ENCODE data around the gene PRKAA2. TPM values are rescaled to one million over a fixed set of nuclear protein-coding genes. Genes with fewer than 3 reads are reported as not detected.

The PRKAA2 gene
- total and polyA plus RNA-seq, 2 of the 13 experiments (the other 11 are each of a cell fraction or from before 2014, with no cell fraction given) = 6.0 to 7.5 TPM

DNA sequence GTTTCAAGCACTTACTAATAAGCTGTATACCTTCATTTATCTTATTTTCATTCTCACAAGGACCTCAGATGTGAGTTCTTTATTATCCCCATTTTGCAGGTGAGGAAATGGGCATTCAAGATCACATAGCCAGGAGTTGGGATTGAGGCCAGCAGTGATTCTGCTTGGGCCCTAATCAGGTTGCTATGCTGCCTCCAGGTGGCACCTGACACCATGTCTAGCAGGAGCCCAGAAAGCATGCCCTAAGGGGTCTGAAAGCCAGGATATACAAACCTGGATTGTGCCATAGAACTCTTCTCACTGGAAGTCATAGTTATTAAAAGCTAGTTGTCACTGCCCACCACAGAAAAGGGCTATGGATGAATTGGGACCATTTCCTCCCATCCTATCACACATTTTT lies 113.0 kb downstream of the PRKAA2 start (continued):
- TF ChIP-seq, protein P1, sequence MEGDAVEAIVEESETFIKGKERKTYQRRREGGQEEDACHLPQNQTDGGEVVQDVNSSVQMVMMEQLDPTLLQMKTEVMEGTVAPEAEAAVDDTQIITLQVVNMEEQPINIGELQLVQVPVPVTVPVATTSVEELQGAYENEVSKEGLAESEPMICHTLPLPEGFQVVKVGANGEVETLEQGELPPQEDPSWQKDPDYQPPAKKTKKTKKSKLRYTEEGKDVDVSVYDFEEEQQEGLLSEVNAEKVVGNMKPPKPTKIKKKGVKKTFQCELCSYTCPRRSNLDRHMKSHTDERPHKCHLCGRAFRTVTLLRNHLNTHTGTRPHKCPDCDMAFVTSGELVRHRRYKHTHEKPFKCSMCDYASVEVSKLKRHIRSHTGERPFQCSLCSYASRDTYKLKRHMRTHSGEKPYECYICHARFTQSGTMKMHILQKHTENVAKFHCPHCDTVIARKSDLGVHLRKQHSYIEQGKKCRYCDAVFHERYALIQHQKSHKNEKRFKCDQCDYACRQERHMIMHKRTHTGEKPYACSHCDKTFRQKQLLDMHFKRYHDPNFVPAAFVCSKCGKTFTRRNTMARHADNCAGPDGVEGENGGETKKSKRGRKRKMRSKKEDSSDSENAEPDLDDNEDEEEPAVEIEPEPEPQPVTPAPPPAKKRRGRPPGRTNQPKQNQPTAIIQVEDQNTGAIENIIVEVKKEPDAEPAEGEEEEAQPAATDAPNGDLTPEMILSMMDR (CRISPR knock-in tag; IDR thresholded peaks at IDR 0.05) = peak; percentile 79
- no peak for TF ChIP-seq ZNF292 (CRISPR knock-in tag; IDR thresholded peaks at IDR 0.05; ENCODE audit: borderline replicate concordance, low read depth)

DNA sequence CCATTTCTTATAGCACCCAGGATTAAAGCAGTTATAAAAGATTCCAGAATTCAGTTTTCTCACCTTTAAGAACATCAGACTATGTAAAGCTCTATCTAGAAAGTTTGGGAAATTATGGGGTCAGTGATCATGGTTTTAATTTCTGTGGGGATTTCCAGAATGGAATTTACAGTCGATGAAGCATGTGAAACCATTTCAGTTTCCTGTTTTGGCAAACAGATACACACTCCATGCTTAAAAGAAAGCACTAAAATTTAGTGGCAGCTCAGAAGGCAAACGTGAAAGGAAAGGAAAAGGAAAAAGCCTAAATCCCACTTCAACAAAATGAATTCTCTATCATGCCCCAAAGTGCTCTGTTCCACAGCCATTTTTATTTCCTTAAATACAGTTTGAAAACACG lies 113.7 kb downstream of the PRKAA2 start:
- no peaks in the 10 kb centered on the region for H3K9me3 ChIP-seq (ENCODE audit: low read length)
- no peaks in the 10 kb centered on the region for H3K27me3 ChIP-seq (ENCODE audit: control insufficient read depth in 1 of 2, insufficient read depth in 2 of 2, low read length in 2 of 2)
- no peak overlapping the region for H3K27ac ChIP-seq (ENCODE audit: extremely low read length, insufficient read depth, low read length)
- no peaks in the 10 kb centered on the region for H3K79me2 ChIP-seq (ENCODE audit: insufficient read depth, low read length)
- peaks cover 20% of the 10 kb centered on the region for H3K4me1 ChIP-seq (ENCODE audit: insufficient read depth, low read length)
- ChIA-PET POLR2A (no interaction called here), CTCF (ENCODE audit: low intra/inter-chr PET ratio, low total read pairs) (interaction anchor here (0.9 to 1.3 kb wide), 2 partner anchors 45 to 62 kb away, joined by 3 to 5 read pairs; no protein-coding TSS in a partner anchor)
- no TSS peak for BruUV-seq (replicated peaks)
- ATAC-seq (no peak), FAIRE-seq (no peak), DNase-seq (ENCODE audit: low spot score) (no peak)
- H4K20me1 ChIP-seq (ENCODE audit: insufficient read depth, low read length) = no peaks in the 10 kb centered on the region
- intact Hi-C loops (cut with micrococcal nuclease; ENCODE audit: unreplicated experiment) = loop anchor here (1.0 kb wide), 2 partner anchors 45 to 63 kb away; no protein-coding TSS in a partner anchor
- no peaks in the 10 kb centered on the region for H3K36me3 ChIP-seq (replicated peaks in 1 of 2; ENCODE audit: control insufficient read depth in 1 of 2, insufficient read depth in 2 of 2, low read length in 2 of 2)
- H3K4me2 ChIP-seq (ENCODE audit: low read depth, low read length) = no peak overlapping the region
- in situ Hi-C loops (cut with HindIII; ENCODE audit: extremely low pct_ligation_motif_present, low pct_unique_long_range_greater_than_20kb) = loop anchor here (5.0 kb wide), 1 partner anchor 64 kb away; no protein-coding TSS in a partner anchor
- H3K9ac ChIP-seq (ENCODE audit: insufficient read depth, low read depth, low read length) = no peak overlapping the region
- no peak for TF ChIP-seq TBX2 (CRISPR knock-in tag; IDR thresholded peaks at IDR 0.05; ENCODE audit: borderline replicate concordance)
- TF ChIP-seq PHF5A (CRISPR knock-in tag; IDR thresholded peaks at IDR 0.05; ENCODE audit: low read depth, unreplicated experiment) = no peak
- H2AFZ ChIP-seq (ENCODE audit: low read length) = no peak overlapping the region
- H3K4me3 ChIP-seq (replicated peaks in 1 of 3; ENCODE audit: insufficient read depth in 1 of 3, low read depth in 2 of 3, low read length in 3 of 3) = no peak overlapping the region
- 67% methylated on average over 3 of the region's 3 CpGs for WGBS (ENCODE audit: low lambda C conversion rate)

Small RNA genes lying within 50 kb of the gene (small RNA-seq; reads per million reads assigned to genes)
- gene AC099789.1 (ENCODE audit: insufficient read depth in 2 of 3, insufficient read length in 3 of 3, low read depth in 2 of 3, low replicate concordance in 1 of 3) = 0 reads per million in 3 experiments

Other genes with a start within 250 kb of the PRKAA2 start
- 33.9 and 65.8 TPM in 2 replicates for gene PLPP3, start 65.8 kb upstream of the PRKAA2 start, total RNA-seq (2016; rRNA removed; fragmentation: Illumina TruSeq; extraction: Trizol)
- 49.7 and 51.9 TPM in 2 replicates for gene PLPP3, start 65.8 kb upstream of the PRKAA2 start, polyA plus RNA-seq (2011; rRNA removed)
- gene FYB2, start 174.1 kb downstream of the PRKAA2 start, total RNA-seq (2016; rRNA removed; fragmentation: Illumina TruSeq; extraction: Trizol) = 1.4 and 2.7 TPM in 2 replicates
- gene FYB2, start 174.1 kb downstream of the PRKAA2 start, polyA plus RNA-seq (2011; rRNA removed) = 0.97 and 1.2 TPM in 2 replicates
- 8.6 and 15.0 TPM in 2 replicates for gene C8A, start 209.5 kb downstream of the PRKAA2 start, total RNA-seq (2016; rRNA removed; fragmentation: Illumina TruSeq; extraction: Trizol)
- 10.5 and 13.9 TPM in 2 replicates for gene C8A, start 209.5 kb downstream of the PRKAA2 start, polyA plus RNA-seq (2011; rRNA removed)

All from HepG2 (cell line).